Nephron progenitor cell (in vitro differentiated cells): ENCODE results near the gene RGS17.
"Not testable (repeated sequence)": the region's sequence is repeated elsewhere in the genome, so short reads cannot be mapped to it uniquely, and the experiment has no call there.

Experiments used
- DNase-seq: peaks from one replicate; pipeline ENCODE4 v3.0.0; 2021
- H3K27ac Mint-ChIP-seq: 2 replicates; pipeline ENCODE4 v1.8.0; 2021; ENCODE audit warnings: mild to moderate bottlenecking, moderate library complexity, mixed read lengths
- H3K27me3 Mint-ChIP-seq: 2 replicates; pipeline ENCODE4 v1.8.0; 2021; ENCODE audit warnings: mild to moderate bottlenecking, low read depth, mixed read lengths; ENCODE audit not compliant: poor library complexity
- H3K36me3 Mint-ChIP-seq: 2 replicates; pipeline ENCODE4 v1.8.0; 2021; ENCODE audit warnings: low read depth, mixed read lengths
- H3K4me1 Mint-ChIP-seq: 2 replicates; pipeline ENCODE4 v1.8.0; 2021; ENCODE audit warnings: mixed read lengths
- H3K4me3 Mint-ChIP-seq: 2 replicates; pipeline ENCODE4 v1.8.0; 2021; ENCODE audit warnings: mild to moderate bottlenecking, moderate library complexity, mixed read lengths
- H3K9me3 Mint-ChIP-seq: 2 replicates; pipeline ENCODE4 v1.8.0; 2021; ENCODE audit warnings: mild to moderate bottlenecking, moderate library complexity, mixed read lengths
- CTCF ChIP-seq: fragments of 200-600 bp; sonication (generic); IDR thresholded peaks from 2 replicates; pipeline ENCODE4 v1.5.0; 2021; ENCODE audit warnings: antibody characterized with exemption

RGS17 gene

GRCh38 chr6:152969688-152970418 is 161.2 kb downstream of the RGS17 start:
- Mint-ChIP-seq H3K27ac (no peak overlapping the region), H3K9me3 (peaks cover 39% of the 10 kb centered on the region), H3K27me3 (no peaks in the 10 kb centered on the region), H3K4me3 (no peak overlapping the region), H3K36me3 (peaks cover 62% of the 10 kb centered on the region), H3K4me1 (peaks cover under 1% of the 10 kb centered on the region)
- DNase-seq = no peak
- TF ChIP-seq CTCF = no peak

- H3K4me1 Mint-ChIP-seq, DNase-seq, H3K4me3 Mint-ChIP-seq, H3K27me3 Mint-ChIP-seq, H3K27ac Mint-ChIP-seq: not testable (repeated sequence)
- Mint-ChIP-seq H3K36me3 (peaks cover 27% of the 10 kb centered on the region), H3K9me3 (peaks cover 38% of the 10 kb centered on the region)
Measured at GRCh38 chr6:152966168-152966894, 164.8 kb downstream of the RGS17 start.

- Mint-ChIP-seq H3K36me3 (no peaks in the 10 kb centered on the region), H3K27me3 (peaks cover 9% of the 10 kb centered on the region)
Measured at GRCh38 chr6:152959333-152959732, 171.7 kb downstream of the RGS17 start.

GRCh38 chr6:152957796-152958195 is 173.3 kb downstream of the RGS17 start:
- Mint-ChIP-seq H3K27me3 (peaks cover 5% of the 10 kb centered on the region), H3K4me3 (no peak overlapping the region), H3K9me3 (no peaks in the 10 kb centered on the region), H3K4me1 (no peaks in the 10 kb centered on the region), H3K36me3 (no peaks in the 10 kb centered on the region), H3K27ac (no peak overlapping the region)
- DNase-seq = no peak
- no peak for TF ChIP-seq CTCF

More at GRCh38 chr6:152959333-152959732, 171.7 kb downstream of the RGS17 start:
- no peak for DNase-seq
- Mint-ChIP-seq H3K4me1 (no peaks in the 10 kb centered on the region), H3K9me3 (no peaks in the 10 kb centered on the region), H3K27ac (no peak overlapping the region), H3K4me3 (no peak overlapping the region)
- TF ChIP-seq CTCF = no peak
